Hepatocyte (in vitro differentiated cells): ENCODE measurements around the gene CADPS2. TPM values are rescaled to one million over a fixed set of nuclear protein-coding genes. Genes with fewer than 3 reads are reported as not detected.

Source experiments
- DNase-seq: peaks from one replicate; pipeline ENCODE4 v3.0.0-alpha.2; 2016; ENCODE audit warnings: low spot score
- H2AFZ ChIP-seq: fragments of 200-600 bp; sonication (generic); 2 replicates; pipeline ENCODE4 v1.6.0; 2016; ENCODE audit warnings: antibody characterized with exemption, mild to moderate bottlenecking
- H3K27ac ChIP-seq: fragments of 200-600 bp; sonication (generic); 2 replicates; pipeline ENCODE4 v1.5.1; 2016; ENCODE audit warnings: mild to moderate bottlenecking
- H3K27me3 ChIP-seq: fragments of 200-600 bp; sonication (generic); 2 replicates; pipeline ENCODE4 v1.6.1; 2016
- H3K36me3 ChIP-seq: fragments of 200-600 bp; sonication (generic); replicated peaks from 2 replicates; pipeline ENCODE4 v1.5.1; 2016; ENCODE audit warnings: low read depth; ENCODE audit not compliant: insufficient read depth
- H3K4me1 ChIP-seq: fragments of 200-600 bp; sonication (generic); 2 replicates; pipeline ENCODE4 v1.5.1; 2016; ENCODE audit warnings: mild to moderate bottlenecking, moderate library complexity; ENCODE audit not compliant: insufficient read depth
- H3K4me2 ChIP-seq: fragments of 200-600 bp; sonication (generic); 2 replicates; pipeline ENCODE4 v1.6.0; 2016
- H3K4me3 ChIP-seq: fragments of 200-600 bp; sonication (generic); 2 replicates; pipeline ENCODE4 v1.5.1; 2016; ENCODE audit warnings: mild to moderate bottlenecking
- H3K79me2 ChIP-seq: fragments of 200-600 bp; sonication (generic); 2 replicates; pipeline ENCODE4 v1.6.0; 2017; ENCODE audit warnings: mild to moderate bottlenecking
- H3K9me2 ChIP-seq: fragments of 200-600 bp; sonication (generic); replicated peaks from 2 replicates; pipeline ENCODE4 v1.6.0; 2017; ENCODE audit warnings: mild to moderate bottlenecking; ENCODE audit not compliant: insufficient read depth
- H3K9me3 ChIP-seq: fragments of 200-600 bp; sonication (generic); 2 replicates; pipeline ENCODE4 v1.5.1; 2016; ENCODE audit warnings: low read depth, mild to moderate bottlenecking
- H4K20me1 ChIP-seq: fragments of 200-600 bp; sonication (generic); 2 replicates; pipeline ENCODE4 v1.6.0; 2016; ENCODE audit warnings: mild to moderate bottlenecking; ENCODE audit not compliant: insufficient read depth, poor library complexity, severe bottlenecking
- EZH2 ChIP-seq: fragments of 200-600 bp; sonication (generic); IDR thresholded peaks from 2 replicates; pipeline ENCODE4 v1.6.1; 2016; ENCODE audit warnings: antibody characterized with exemption, mild to moderate bottlenecking, borderline replicate concordance
- EZH2phosphoT487 ChIP-seq: fragments of 200-600 bp; sonication (generic); IDR thresholded peaks from one replicate; pipeline ENCODE4 v1.6.1; 2018; ENCODE audit warnings: antibody characterized with exemption, mild to moderate bottlenecking, low read depth, moderate library complexity; ENCODE audit not compliant: unreplicated experiment, severe bottlenecking
- WGBS: methylation state at CpG from one replicate; pipeline ENCODE4 v1.1.6; 2016; ENCODE audit warnings: low lambda C conversion rate; ENCODE audit errors: missing lambda C conversion rate; 5-methylcytosine and 5-hydroxymethylcytosine counted together
- polyA plus RNA-seq: library from polyadenylated mRNA; unstranded; fragments of >200 nt; fragmentation: Nextera tagmentation; extraction: Ambion mirVana; gene quantifications from 2 replicates; pipeline ENCODE4 v1.2.1, GENCODE V29; 2016
- total RNA-seq: library from RNA; depleted of rRNA; stranded (reverse); fragments of >200 nt; gene quantifications from 2 replicates; pipeline ENCODE4 v1.2.3, GENCODE V29; 2014
- TF ChIP-seq, protein P1 (sequence below): fragments of 200-600 bp; sonication (generic); IDR thresholded peaks from 2 replicates; pipeline ENCODE4 v1.5.1; 2016; ENCODE audit warnings: antibody characterized with exemption, mild to moderate bottlenecking; ENCODE audit not compliant: poor library complexity

Gene CADPS2
- total and polyA plus RNA-seq, 2 experiments from 2014 or later: 15.7 to 37.4 TPM

DNA sequence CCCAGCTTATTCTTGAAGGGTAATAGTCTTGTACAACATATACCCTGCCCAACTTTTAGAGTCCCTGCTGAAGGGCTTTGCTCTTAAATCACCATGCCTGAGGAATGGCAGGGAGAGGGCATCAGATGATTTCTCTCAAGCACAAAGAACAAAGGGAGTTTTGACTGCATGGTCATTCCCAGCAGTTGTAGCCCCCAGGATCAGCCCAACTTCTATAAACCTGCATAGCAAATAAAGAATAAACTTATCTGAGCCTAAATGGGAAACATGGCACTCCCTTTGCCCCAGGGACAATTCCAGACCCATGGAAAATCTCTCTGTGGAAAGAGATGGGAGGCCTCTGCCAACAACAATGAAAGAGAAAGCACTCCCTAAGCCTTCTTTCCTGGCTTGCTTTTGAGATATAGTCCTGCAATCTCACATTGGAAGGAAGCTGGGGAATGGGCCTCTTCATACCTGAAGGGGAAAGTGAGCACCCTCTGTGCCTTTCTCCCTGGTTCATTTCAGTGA lies 18.7 kb downstream of the CADPS2 start:
- no peaks in the 10 kb centered on the region for H3K27me3 ChIP-seq
- H3K4me2 ChIP-seq: no peak overlapping the region
- no peaks in the 10 kb centered on the region for H4K20me1 ChIP-seq
- no peaks in the 10 kb centered on the region for H3K4me1 ChIP-seq
- no peaks in the 10 kb centered on the region for H3K9me2 ChIP-seq
- no peak overlapping the region for H2AFZ ChIP-seq
- H3K79me2 ChIP-seq: peaks cover 3% of the 10 kb centered on the region
- TF ChIP-seq EZH2phosphoT487: no peak
- TF ChIP-seq, protein P1, sequence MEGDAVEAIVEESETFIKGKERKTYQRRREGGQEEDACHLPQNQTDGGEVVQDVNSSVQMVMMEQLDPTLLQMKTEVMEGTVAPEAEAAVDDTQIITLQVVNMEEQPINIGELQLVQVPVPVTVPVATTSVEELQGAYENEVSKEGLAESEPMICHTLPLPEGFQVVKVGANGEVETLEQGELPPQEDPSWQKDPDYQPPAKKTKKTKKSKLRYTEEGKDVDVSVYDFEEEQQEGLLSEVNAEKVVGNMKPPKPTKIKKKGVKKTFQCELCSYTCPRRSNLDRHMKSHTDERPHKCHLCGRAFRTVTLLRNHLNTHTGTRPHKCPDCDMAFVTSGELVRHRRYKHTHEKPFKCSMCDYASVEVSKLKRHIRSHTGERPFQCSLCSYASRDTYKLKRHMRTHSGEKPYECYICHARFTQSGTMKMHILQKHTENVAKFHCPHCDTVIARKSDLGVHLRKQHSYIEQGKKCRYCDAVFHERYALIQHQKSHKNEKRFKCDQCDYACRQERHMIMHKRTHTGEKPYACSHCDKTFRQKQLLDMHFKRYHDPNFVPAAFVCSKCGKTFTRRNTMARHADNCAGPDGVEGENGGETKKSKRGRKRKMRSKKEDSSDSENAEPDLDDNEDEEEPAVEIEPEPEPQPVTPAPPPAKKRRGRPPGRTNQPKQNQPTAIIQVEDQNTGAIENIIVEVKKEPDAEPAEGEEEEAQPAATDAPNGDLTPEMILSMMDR: no peak
- no peak for TF ChIP-seq EZH2
- peaks cover 7% of the 10 kb centered on the region for H3K9me3 ChIP-seq
- no peaks in the 10 kb centered on the region for H3K36me3 ChIP-seq
- no peak for DNase-seq
- H3K4me3 ChIP-seq: no peak overlapping the region
- no peak overlapping the region for H3K27ac ChIP-seq

DNA sequence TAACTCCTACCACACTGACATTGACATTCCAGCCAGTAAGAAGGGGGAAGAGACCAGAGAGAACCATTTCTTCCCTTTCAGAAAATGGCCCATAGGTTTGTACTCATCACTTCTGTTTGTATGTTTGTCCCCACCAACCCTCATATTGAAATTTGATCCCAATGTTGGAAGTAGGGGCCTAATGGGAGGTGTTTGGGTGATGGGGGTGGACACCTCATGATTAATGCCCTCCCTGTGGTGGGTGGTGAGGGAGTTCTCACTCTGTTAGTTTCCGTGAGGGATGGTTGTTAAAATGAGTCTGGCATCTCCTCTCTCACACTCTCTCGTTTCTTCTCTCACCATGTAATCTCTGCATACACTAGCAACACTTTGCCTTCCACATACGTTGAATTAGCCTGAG lies 21.4 kb downstream of the CADPS2 start:
- H3K36me3 ChIP-seq: no peaks in the 10 kb centered on the region
- no peak overlapping the region for H3K4me3 ChIP-seq
- no peaks in the 10 kb centered on the region for H3K9me2 ChIP-seq
- H3K4me1 ChIP-seq: no peaks in the 10 kb centered on the region
- peaks cover 3% of the 10 kb centered on the region for H3K79me2 ChIP-seq
- WGBS: 94% methylated on average over 3 of the region's 3 CpGs
- no peaks in the 10 kb centered on the region for H4K20me1 ChIP-seq
- H3K27ac ChIP-seq: no peak overlapping the region
- no peaks in the 10 kb centered on the region for H3K27me3 ChIP-seq
- DNase-seq: no peak
- TF ChIP-seq EZH2phosphoT487 (no peak), EZH2 (no peak)
- TF ChIP-seq, protein P1: no peak
- H3K9me3 ChIP-seq: peaks cover 6% of the 10 kb centered on the region
- H3K4me2 ChIP-seq: no peak overlapping the region
- H2AFZ ChIP-seq: no peak overlapping the region

DNA sequence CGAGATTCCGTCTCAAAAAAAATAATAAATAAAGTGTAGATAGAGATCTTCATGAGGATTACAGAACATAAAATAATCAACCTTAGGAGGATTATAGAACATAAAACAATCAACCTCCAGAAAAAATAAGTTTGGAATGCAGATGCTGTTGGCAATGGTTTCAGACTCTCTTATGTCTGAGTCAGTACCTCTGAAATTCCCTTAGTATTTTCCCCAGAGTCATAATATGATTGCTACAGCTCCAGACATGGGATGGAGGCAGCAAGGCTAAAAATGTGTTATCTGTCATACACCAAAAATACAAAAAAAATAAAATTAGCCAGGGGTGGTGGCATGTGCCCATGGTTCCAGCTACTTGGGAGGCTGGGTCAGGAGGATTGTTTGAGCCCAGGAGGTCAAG lies 22.2 kb downstream of the CADPS2 start:
- H3K27ac ChIP-seq: no peak overlapping the region
- H3K4me3 ChIP-seq: no peak overlapping the region
- no peaks in the 10 kb centered on the region for H3K9me3 ChIP-seq
- peaks cover 3% of the 10 kb centered on the region for H3K79me2 ChIP-seq
- no peak overlapping the region for H2AFZ ChIP-seq
- H3K36me3 ChIP-seq: no peaks in the 10 kb centered on the region
- no peak overlapping the region for H3K4me2 ChIP-seq
- no peaks in the 10 kb centered on the region for H3K9me2 ChIP-seq
- no peak for TF ChIP-seq EZH2phosphoT487
- TF ChIP-seq EZH2: no peak
- TF ChIP-seq, protein P1: no peak
- no peaks in the 10 kb centered on the region for H3K27me3 ChIP-seq
- no peaks in the 10 kb centered on the region for H3K4me1 ChIP-seq
- no peak for DNase-seq
- WGBS: 88% methylated on average over 2 of the region's 2 CpGs
- H4K20me1 ChIP-seq: no peaks in the 10 kb centered on the region

DNA sequence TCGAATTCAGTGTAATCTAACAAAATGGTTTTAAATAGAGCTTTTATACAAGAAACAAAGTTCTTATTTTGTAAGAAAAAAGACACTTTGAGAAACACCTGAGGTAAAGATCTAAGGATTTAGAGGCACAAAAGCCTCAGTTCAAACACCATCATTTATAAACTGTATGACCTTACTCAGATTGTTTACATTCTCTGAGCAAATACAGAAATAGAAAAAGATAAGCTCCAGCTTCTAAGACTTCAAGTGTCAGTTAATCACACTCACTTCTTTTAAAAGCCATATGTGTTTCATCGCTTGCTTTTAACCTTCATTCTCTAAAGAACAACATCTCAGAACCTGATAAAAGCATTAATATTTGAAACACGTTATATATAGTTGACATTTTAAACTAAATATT lies 27.9 kb downstream of the CADPS2 start:
- Histone ChIP-seq H3K36me3 (no peaks in the 10 kb centered on the region), H3K4me1 (no peaks in the 10 kb centered on the region), H3K79me2 (peaks cover 2% of the 10 kb centered on the region), H2AFZ (no peak overlapping the region), H3K4me3 (no peak overlapping the region), H3K27me3 (no peaks in the 10 kb centered on the region), H3K27ac (no peak overlapping the region), H3K4me2 (no peak overlapping the region), H4K20me1 (no peaks in the 10 kb centered on the region), H3K9me3 (no peaks in the 10 kb centered on the region), H3K9me2 (no peaks in the 10 kb centered on the region)
- no peak for DNase-seq
- TF ChIP-seq EZH2 (no peak), EZH2phosphoT487 (no peak)
- TF ChIP-seq, protein P1: no peak
- WGBS: 23% methylated on average over 3 of the region's 3 CpGs
